Right ventricle myocardium superior (tissue), 1 donor: Measurements from ENCODE around the gene KRTAP12-3. TPM values are rescaled to one million over a fixed set of nuclear protein-coding genes. Genes with fewer than 3 reads are reported as not detected.
"Not testable (repeated sequence)": the region's sequence is repeated elsewhere in the genome, so short reads cannot be mapped to it uniquely, and the experiment has no call there.

Experiments
- ATAC-seq: fragments of 200-7000 bp; cut with Tn5 transposase; one replicate; pipeline ENCODE4 v1.9.1; 2020; ENCODE audit warnings: mild to moderate bottlenecking; ENCODE audit not compliant: poor library complexity
- DNase-seq: peaks from one replicate; pipeline ENCODE4 v3.0.0-alpha.2; 2020
- intact Hi-C: fragments of 100-400 bp; cut with DNase I; formaldehyde crosslinking; loops from one replicate; pipeline ENCODE4 v1.11.2; 2022
- total RNA-seq: library from RNA; stranded (reverse); fragmentation: NEBNext Ultra II Directional; extraction: Animal tissue kit (Norgen Biotek cat#: 25700); gene quantifications from one replicate; pipeline ENCODE4 v1.2.1, GENCODE V29; 2021
- donor health status: DM: no; HTN: yes; CAD: no; lungs with severe emphysema.

Gene KRTAP12-3
- total RNA-seq, 1 donor from 2014 or later = not detected

- ATAC-seq = no peak
- intact Hi-C loops = no loop called here
- no peak for DNase-seq
Observed at GRCh38 chr21:44626262-44626661, 31.5 kb upstream of the KRTAP12-3 start.

- ATAC-seq (no peak), DNase-seq (no peak)
- intact Hi-C loops = no loop called here
Observed at GRCh38 chr21:44626673-44627143, 31.0 kb upstream of the KRTAP12-3 start, which contains the start of gene KRTAP10-9. Gene KRTAP10-9, plus strand, starts transcription at chr21:44627093. Its CDS starts 79 bp downstream, at chr21:44627172.

- ATAC-seq, DNase-seq, intact Hi-C loops: not testable (repeated sequence)
Observed at GRCh38 chr21:44627181-44627822, 30.4 kb upstream of the KRTAP12-3 start.

GRCh38 chr21:44627831-44628233 lies 29.9 kb upstream of the KRTAP12-3 start:
- DNase-seq, intact Hi-C loops, ATAC-seq: not testable (repeated sequence)

GRCh38 chr21:44628707-44629391 lies 28.9 kb upstream of the KRTAP12-3 start:
- DNase-seq (no peak), ATAC-seq (peak; percentile 39)
- intact Hi-C loops = no loop called here

- DNase-seq (no peak), ATAC-seq (no peak)
- intact Hi-C loops = no loop called here
Observed at GRCh38 chr21:44630440-44630839, 27.3 kb upstream of the KRTAP12-3 start.

GRCh38 chr21:44632067-44632466 lies 25.7 kb upstream of the KRTAP12-3 start:
- intact Hi-C loops = no loop called here
- DNase-seq = no peak
- no peak for ATAC-seq

GRCh38 chr21:44636209-44637017 lies 21.3 kb upstream of the KRTAP12-3 start:
- intact Hi-C loops = no loop called here
- ATAC-seq (no peak), DNase-seq (no peak)

- intact Hi-C loops = no loop called here
- no peak for ATAC-seq
- DNase-seq = no peak
Observed at GRCh38 chr21:44637018-44637850, 20.5 kb upstream of the KRTAP12-3 start, which contains the start of gene KRTAP10-10. Gene KRTAP10-10, plus strand, starts transcription at chr21:44637356. Its CDS starts 62 bp downstream, at chr21:44637418.

GRCh38 chr21:44637851-44638348 lies 19.8 kb upstream of the KRTAP12-3 start:
- ATAC-seq = not testable (repeated sequence)

GRCh38 chr21:44638506-44639330 lies 19.0 kb upstream of the KRTAP12-3 start:
- ATAC-seq, DNase-seq, intact Hi-C loops: not testable (repeated sequence)

More at GRCh38 chr21:44637851-44638348, 19.8 kb upstream of the KRTAP12-3 start:
- intact Hi-C loops, DNase-seq: not testable (repeated sequence)

GRCh38 chr21:44639331-44639655 lies 18.4 kb upstream of the KRTAP12-3 start:
- intact Hi-C loops = no loop called here
- ATAC-seq (no peak), DNase-seq (no peak)

GRCh38 chr21:44640761-44641160 lies 17.0 kb upstream of the KRTAP12-3 start:
- DNase-seq = no peak
- intact Hi-C loops = no loop called here
- ATAC-seq = no peak

GRCh38 chr21:44643741-44644310 lies 13.9 kb upstream of the KRTAP12-3 start:
- no peak for DNase-seq
- intact Hi-C loops = no loop called here
- no peak for ATAC-seq

- ATAC-seq = no peak
- no peak for DNase-seq
- intact Hi-C loops = no loop called here
Observed at GRCh38 chr21:44644878-44645277, 12.9 kb upstream of the KRTAP12-3 start.

GRCh38 chr21:44646366-44647221 lies 11.1 kb upstream of the KRTAP12-3 start, which contains the start of gene KRTAP10-11:
Gene KRTAP10-11, plus strand, starts transcription at chr21:44646414. Its CDS starts 45 bp downstream, at chr21:44646459.
- ATAC-seq, intact Hi-C loops, DNase-seq: not testable (repeated sequence)
